OCI-LY1 (cell line): ENCODE data around the gene ITGA6.

Source experiments
- H2AFZ ChIP-seq: fragments of 200-600 bp; sonication (generic), shearing (Covaris generic); 2 replicates; pipeline ENCODE4 v1.6.0; 2014; ENCODE audit warnings: antibody characterized with exemption, mild to moderate bottlenecking, low read length
- H3F3A ChIP-seq: fragments of 200-600 bp; sonication (generic), shearing (Covaris generic); 2 replicates; pipeline ENCODE4 v1.6.0; 2014; ENCODE audit warnings: mild to moderate bottlenecking, antibody characterized with exemption, low read length, moderate library complexity; ENCODE audit not compliant: insufficient read depth
- H3K27ac ChIP-seq: fragments of 200-600 bp; sonication (generic); 2 replicates; pipeline ENCODE4 v1.5.1; 2014; ENCODE audit warnings: low read length, mixed run types, mild to moderate bottlenecking, low read depth; ENCODE audit not compliant: poor library complexity, severe bottlenecking
- H3K27me3 ChIP-seq: fragments of 200-600 bp; sonication (generic); 2 replicates; pipeline ENCODE4 v1.6.0; 2014; ENCODE audit warnings: antibody characterized with exemption, mild to moderate bottlenecking, low read length, moderate library complexity; ENCODE audit not compliant: insufficient read depth
- H3K36me3 ChIP-seq: fragments of 200-600 bp; sonication (generic); 2 replicates; pipeline ENCODE4 v1.6.1; 2014; ENCODE audit warnings: mild to moderate bottlenecking, antibody characterized with exemption, low read length, moderate library complexity, mixed read lengths; ENCODE audit not compliant: insufficient read depth
- H3K4me1 ChIP-seq: fragments of 200-600 bp; sonication (generic); 2 replicates; pipeline ENCODE4 v1.5.1; 2014; ENCODE audit warnings: mild to moderate bottlenecking, low read length, moderate library complexity; ENCODE audit not compliant: insufficient read depth, severe bottlenecking
- H3K4me2 ChIP-seq: fragments of 200-600 bp; sonication (generic), shearing (Covaris generic); 2 replicates; pipeline ENCODE4 v1.6.1; 2014; ENCODE audit warnings: low read length
- H3K4me3 ChIP-seq: fragments of 200-600 bp; sonication (generic); 2 replicates; pipeline ENCODE4 v1.5.1; 2014; ENCODE audit warnings: low read length, low read depth, mild to moderate bottlenecking, mixed read lengths; ENCODE audit not compliant: poor library complexity, severe bottlenecking
- H3K79me2 ChIP-seq: fragments of 200-600 bp; shearing (Covaris generic); 2 replicates; pipeline ENCODE4 v1.6.1; 2016; ENCODE audit warnings: mixed run types, low read length, mixed read lengths; ENCODE audit not compliant: insufficient read depth
- H3K9ac ChIP-seq: fragments of 200-600 bp; sonication (generic), shearing (Covaris generic); 2 replicates; pipeline ENCODE4 v1.6.1; 2014; ENCODE audit warnings: mild to moderate bottlenecking, low read length, mixed read lengths
- H3K9me2 ChIP-seq: fragments of 200-600 bp; sonication (generic), shearing (Covaris generic); 2 replicates; pipeline ENCODE4 v1.6.1; 2014; ENCODE audit warnings: low read depth, mild to moderate bottlenecking, low read length, mixed read lengths
- H3K9me3 ChIP-seq: fragments of 200-600 bp; shearing (Covaris generic); 2 replicates; pipeline ENCODE4 v1.6.1; 2014; ENCODE audit warnings: low read length, mixed read lengths
- H4K20me1 ChIP-seq: fragments of 200-600 bp; sonication (generic), shearing (Covaris generic); 2 replicates; pipeline ENCODE4 v1.6.0; 2016; ENCODE audit warnings: mild to moderate bottlenecking, low read length; ENCODE audit not compliant: insufficient read depth
- CTCF ChIP-seq: fragments of 200-600 bp; sonication (generic), shearing (Covaris generic); IDR thresholded peaks from 2 replicates; pipeline ENCODE4 v1.5.1; 2017; ENCODE audit warnings: mild to moderate bottlenecking, antibody characterized with exemption, low read length, moderate library complexity, mixed read lengths
- EZH2 ChIP-seq: fragments of 200-600 bp; sonication (generic), shearing (Covaris generic); IDR thresholded peaks from 2 replicates; pipeline ENCODE4 v1.8.0; 2017; ENCODE audit warnings: borderline replicate concordance, mixed run types, mild to moderate bottlenecking, antibody characterized with exemption, low read length, moderate library complexity, mixed read lengths

Gene ITGA6

DNA sequence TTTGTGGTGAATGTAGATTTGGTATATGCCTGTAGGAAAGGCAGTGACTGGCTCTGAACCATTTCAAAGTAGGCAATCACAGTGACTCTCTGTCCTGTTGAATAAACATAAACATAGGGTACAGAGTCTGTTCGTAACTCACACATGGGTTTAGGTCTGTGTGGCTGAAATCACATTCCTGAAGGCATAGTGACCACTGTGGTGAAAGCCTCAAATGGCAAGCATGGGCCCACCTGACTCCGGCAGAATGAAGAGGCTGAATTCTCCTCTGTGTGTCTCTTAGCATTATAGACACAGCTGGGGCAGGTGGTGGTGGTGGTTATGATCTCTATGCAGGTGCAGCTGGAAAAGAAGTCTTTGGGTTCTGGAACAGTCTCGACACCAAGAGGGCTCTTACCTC lies 61.2 kb downstream of the ITGA6 start:
- no peaks in the 10 kb centered on the region for H3K9me2 ChIP-seq
- H3K79me2 ChIP-seq, result no peaks in the 10 kb centered on the region
- H3K27me3 ChIP-seq, result no peaks in the 10 kb centered on the region
- H2AFZ ChIP-seq, result no peak overlapping the region
- H3F3A ChIP-seq, result no peaks in the 10 kb centered on the region
- H3K36me3 ChIP-seq, result no peaks in the 10 kb centered on the region
- H3K4me2 ChIP-seq, result no peak overlapping the region
- no peak overlapping the region for H3K27ac ChIP-seq
- no peak overlapping the region for H3K4me3 ChIP-seq
- TF ChIP-seq CTCF, result no peak
- no peak for TF ChIP-seq EZH2
- no peaks in the 10 kb centered on the region for H3K4me1 ChIP-seq
- no peaks in the 10 kb centered on the region for H3K9me3 ChIP-seq
- no peak overlapping the region for H3K9ac ChIP-seq
- no peaks in the 10 kb centered on the region for H4K20me1 ChIP-seq

GRCh38 chr2:172489681-172490080 lies 62.3 kb downstream of the ITGA6 start:
- H3F3A ChIP-seq, result no peaks in the 10 kb centered on the region
- no peaks in the 10 kb centered on the region for H3K4me1 ChIP-seq
- no peaks in the 10 kb centered on the region for H3K36me3 ChIP-seq
- TF ChIP-seq CTCF, result no peak
- TF ChIP-seq EZH2, result no peak
- H3K9ac ChIP-seq, result no peak overlapping the region
- H4K20me1 ChIP-seq, result no peaks in the 10 kb centered on the region
- no peak overlapping the region for H3K4me3 ChIP-seq
- no peaks in the 10 kb centered on the region for H3K9me2 ChIP-seq
- no peak overlapping the region for H3K27ac ChIP-seq
- no peak overlapping the region for H2AFZ ChIP-seq
- no peaks in the 10 kb centered on the region for H3K9me3 ChIP-seq
- H3K79me2 ChIP-seq, result no peaks in the 10 kb centered on the region
- no peak overlapping the region for H3K4me2 ChIP-seq
- no peaks in the 10 kb centered on the region for H3K27me3 ChIP-seq

DNA sequence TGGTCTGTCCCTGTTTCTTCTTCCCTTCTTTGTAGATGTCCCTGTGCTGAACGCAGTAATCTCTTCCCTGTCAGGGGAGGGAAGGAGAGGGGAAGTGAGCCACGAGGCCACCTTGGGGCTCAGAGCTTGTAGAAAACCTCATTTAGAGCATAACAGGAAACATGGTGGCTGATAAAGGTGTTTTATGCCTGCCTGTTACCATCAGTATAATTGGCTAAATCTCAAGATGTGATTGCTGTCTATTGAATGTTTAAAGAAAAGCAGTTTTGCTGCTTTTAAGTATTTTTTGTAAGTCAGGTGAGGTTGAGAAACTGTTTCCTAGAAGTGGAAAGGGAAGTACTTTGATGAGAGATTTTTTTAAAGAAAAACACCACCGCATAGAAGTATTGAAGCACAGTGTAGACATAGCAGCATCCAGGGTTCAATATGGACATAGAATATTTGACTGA lies 68.8 kb downstream of the ITGA6 start:
- Histone ChIP-seq H3K9me3 (no peaks in the 10 kb centered on the region), H3K79me2 (no peaks in the 10 kb centered on the region), H3K9me2 (no peaks in the 10 kb centered on the region), H3K27me3 (no peaks in the 10 kb centered on the region), H4K20me1 (no peaks in the 10 kb centered on the region), H3K27ac (no peak overlapping the region), H3K36me3 (no peaks in the 10 kb centered on the region), H3K4me3 (no peak overlapping the region), H3K4me2 (no peak overlapping the region), H3K9ac (no peak overlapping the region), H2AFZ (no peak overlapping the region), H3F3A (no peaks in the 10 kb centered on the region), H3K4me1 (peaks cover 9% of the 10 kb centered on the region)
- TF ChIP-seq CTCF (no peak), EZH2 (no peak)
